GM23338 (cell line): ENCODE data around the gene MYOF. TPM values are rescaled to one million over a fixed set of nuclear protein-coding genes. Genes with fewer than 3 reads are reported as not detected.

Experiments used
- ATAC-seq: fragments of 200-7000 bp; cut with Tn5 transposase; 3 replicates; pipeline ENCODE4 v1.9.1; 2020
- DNase-seq: peaks from one replicate; pipeline ENCODE4 v3.0.0-alpha.2; 2015; ENCODE audit warnings: low spot score
- H2AFZ ChIP-seq: fragments of 200-600 bp; sonication (generic); 2 replicates; pipeline ENCODE4 v1.8.0; 2016; ENCODE audit warnings: antibody characterized with exemption, mild to moderate bottlenecking, moderate library complexity
- H3F3A ChIP-seq: fragments of 200-600 bp; sonication (generic); replicated peaks from 2 replicates; pipeline ENCODE4 v1.8.0; 2017; ENCODE audit warnings: antibody characterized with exemption, mixed run types, low read depth
- H3K27ac ChIP-seq: fragments of 200-600 bp; sonication (generic); 2 replicates; pipeline ENCODE4 v1.6.1; 2016; ENCODE audit warnings: low read depth
- H3K27me3 ChIP-seq: fragments of 200-600 bp; sonication (generic); 2 replicates; pipeline ENCODE4 v1.8.0; 2016; ENCODE audit warnings: mild to moderate bottlenecking, mixed run types, moderate library complexity; ENCODE audit not compliant: insufficient read depth
- H3K36me3 ChIP-seq: fragments of 200-600 bp; sonication (generic); 2 replicates; pipeline ENCODE4 v1.8.0; 2016; ENCODE audit warnings: mild to moderate bottlenecking; ENCODE audit not compliant: insufficient read depth
- H3K4me1 ChIP-seq: fragments of 200-600 bp; sonication (generic); 2 replicates; pipeline ENCODE4 v1.8.0; 2016; ENCODE audit warnings: mild to moderate bottlenecking, moderate library complexity; ENCODE audit not compliant: insufficient read depth
- H3K4me2 ChIP-seq: fragments of 200-600 bp; sonication (generic); 2 replicates; pipeline ENCODE4 v1.7.1; 2017; ENCODE audit warnings: mixed run types
- H3K4me3 ChIP-seq: fragments of 200-600 bp; sonication (generic); 2 replicates; pipeline ENCODE4 v1.6.1; 2016; ENCODE audit warnings: mixed run types
- H3K79me2 ChIP-seq: fragments of 200-600 bp; sonication (generic); replicated peaks from 2 replicates; pipeline ENCODE4 v1.8.0; 2017; ENCODE audit warnings: mild to moderate bottlenecking; ENCODE audit not compliant: insufficient read depth
- H3K9me2 ChIP-seq: fragments of 200-600 bp; sonication (generic); 2 replicates; pipeline ENCODE4 v1.8.0; 2017; ENCODE audit not compliant: insufficient read depth
- H4K20me1 ChIP-seq: fragments of 200-600 bp; sonication (generic); replicated peaks from 2 replicates; pipeline ENCODE4 v1.8.0; 2017; ENCODE audit warnings: mild to moderate bottlenecking; ENCODE audit not compliant: insufficient read depth
- H3K27ac Mint-ChIP-seq: 2 replicates; pipeline ENCODE4 v1.8.0; 2020; ENCODE audit warnings: inconsistent platforms, mild to moderate bottlenecking, moderate library complexity, mixed read lengths
- H3K27me3 Mint-ChIP-seq: 3 replicates; pipeline ENCODE4 v1.8.0; 2022; ENCODE audit warnings: low read depth, mild to moderate bottlenecking, moderate library complexity, mixed read lengths, inconsistent platforms; ENCODE audit not compliant: insufficient read depth, poor library complexity
- H3K36me3 Mint-ChIP-seq: 3 replicates; pipeline ENCODE4 v1.8.0; 2021; ENCODE audit warnings: low read depth, mild to moderate bottlenecking, inconsistent platforms, moderate library complexity, mixed read lengths
- H3K4me1 Mint-ChIP-seq: 3 replicates; pipeline ENCODE4 v1.8.0; 2020; ENCODE audit warnings: mild to moderate bottlenecking, inconsistent platforms, mixed read lengths
- H3K4me3 Mint-ChIP-seq: 3 replicates; pipeline ENCODE4 v1.8.0; 2021; ENCODE audit warnings: moderate library complexity, mild to moderate bottlenecking, inconsistent platforms, mixed read lengths
- H3K9me3 Mint-ChIP-seq: 3 replicates; pipeline ENCODE4 v1.8.0; 2020; ENCODE audit warnings: moderate library complexity, mild to moderate bottlenecking, inconsistent platforms, mixed read lengths
- CREB1 ChIP-seq: fragments of 250-450 bp; sonication (Bioruptor Pico); IDR thresholded peaks from 2 replicates; pipeline ENCODE4 v1.5.0; 2020; ENCODE audit warnings: low read depth, mild to moderate bottlenecking, moderate library complexity
- EZH2 ChIP-seq: fragments of 200-600 bp; sonication (generic); IDR thresholded peaks from one replicate; pipeline ENCODE4 v1.8.0; 2017; ENCODE audit warnings: antibody characterized with exemption, mild to moderate bottlenecking, low read depth; ENCODE audit not compliant: unreplicated experiment
- EZH2phosphoT487 ChIP-seq: fragments of 200-600 bp; sonication (generic); IDR thresholded peaks from one replicate; pipeline ENCODE4 v1.8.1; 2018; ENCODE audit warnings: antibody characterized with exemption; ENCODE audit not compliant: unreplicated experiment
- JUNB ChIP-seq: IDR thresholded peaks from one replicate; pipeline ENCODE4 v1.6.1; 2016; ENCODE audit warnings: antibody characterized with exemption; ENCODE audit not compliant: unreplicated experiment
- NANOG ChIP-seq: IDR thresholded peaks from 2 replicates; pipeline ENCODE4 v1.6.1; 2016; ENCODE audit warnings: antibody characterized with exemption, borderline replicate concordance
- POLR2AphosphoS5 ChIP-seq: IDR thresholded peaks from 2 replicates; pipeline ENCODE4 v1.6.1; 2016; ENCODE audit warnings: antibody characterized with exemption, low read depth
- STAT1 ChIP-seq: IDR thresholded peaks from one replicate; pipeline ENCODE4 v1.6.1; 2016; ENCODE audit warnings: antibody characterized with exemption; ENCODE audit not compliant: unreplicated experiment
- ZNF114 ChIP-seq: fragments of 250-450 bp; sonication (Bioruptor Pico); IDR thresholded peaks from 2 replicates; pipeline ENCODE4 v1.5.0; 2020; ENCODE audit warnings: mild to moderate bottlenecking, moderate library complexity
- ZNF331 ChIP-seq: fragments of 250-450 bp; sonication (Bioruptor Pico); IDR thresholded peaks from 2 replicates; pipeline ENCODE4 v1.5.0; 2020; ENCODE audit warnings: low read depth, mild to moderate bottlenecking, moderate library complexity
- polyA plus RNA-seq: library from polyadenylated mRNA; unstranded; fragments of >200 nt; fragmentation: Nextera tagmentation; extraction: Ambion mirVana; gene quantifications from 2 replicates; pipeline ENCODE4 v1.2.1, GENCODE V29; 2016
- total RNA-seq: library from RNA; depleted of rRNA; stranded (reverse); fragments of >200 nt; shearing (Covaris generic); gene quantifications from 2 replicates; pipeline ENCODE4 v1.2.3, GENCODE V29; 2014
- TF ChIP-seq, protein P1 (sequence below): fragments of 250-450 bp; sonication (Bioruptor Pico); IDR thresholded peaks from 2 replicates; pipeline ENCODE4 v1.5.0; 2020; ENCODE audit warnings: mild to moderate bottlenecking, moderate library complexity
- TF ChIP-seq, protein P2 (sequence below): IDR thresholded peaks from 2 replicates; pipeline ENCODE4 v1.6.1; 2016; ENCODE audit warnings: antibody characterized with exemption
- TF ChIP-seq, protein P3 (sequence below), 2 experiments: fragments of 200-600 bp in 1 of 2; sonication (generic) in 1 of 2; conservative IDR thresholded peaks; 2 replicates each; pipeline versions ENCODE4 v1.5.1 to v1.6.1; 2016 to 2017; ENCODE audit warnings: antibody characterized with exemption in 2 of 2, low read depth in 2 of 2, mild to moderate bottlenecking in 2 of 2, moderate library complexity in 1 of 2
- TF ChIP-seq, protein P4 (sequence below): IDR thresholded peaks from one replicate; pipeline ENCODE4 v1.6.1; 2018; ENCODE audit warnings: antibody characterized with exemption; ENCODE audit not compliant: unreplicated experiment

MYOF gene
- total and polyA plus RNA-seq, 2 experiments from 2014 or later: 0.82 to 1.4 TPM

DNA sequence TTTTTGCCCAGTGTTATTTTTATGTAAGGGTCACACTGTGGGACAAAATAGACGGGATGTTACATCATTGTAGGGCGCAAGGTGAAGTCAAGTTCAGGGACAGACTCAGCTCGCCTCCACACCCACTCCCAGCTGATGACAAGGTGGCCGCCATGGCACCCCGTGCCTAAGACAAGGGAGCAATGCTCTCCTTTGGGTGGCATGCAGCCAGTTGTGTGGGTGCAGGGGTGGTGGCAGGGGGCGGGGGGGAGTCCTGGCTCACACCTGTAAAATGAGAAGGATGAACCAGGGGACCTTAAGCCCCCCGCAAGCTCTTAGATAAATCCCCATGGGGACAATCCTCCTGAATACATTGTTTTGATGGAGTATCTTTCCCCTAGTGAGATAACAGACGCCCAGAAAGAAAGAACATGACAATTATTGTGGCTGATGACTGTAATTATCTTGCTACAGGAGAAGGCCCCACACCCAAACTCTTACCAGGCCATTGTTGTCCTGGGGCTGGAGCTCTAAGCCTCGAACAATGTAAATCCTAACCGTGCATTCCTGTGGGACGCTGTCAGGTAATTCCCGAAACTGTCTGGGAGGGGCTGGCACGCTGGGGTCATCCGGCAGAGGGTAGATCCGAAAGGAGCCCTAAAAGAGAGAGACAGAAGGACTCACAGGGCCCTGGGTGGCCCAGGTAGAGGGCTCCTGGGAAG is 148.7 kb downstream of the MYOF start:
- ATAC-seq: peak; percentile 89
- no peak overlapping the region for H2AFZ ChIP-seq
- no peaks in the 10 kb centered on the region for H3K79me2 ChIP-seq
- H3K4me1 ChIP-seq: peaks cover 15% of the 10 kb centered on the region
- 0 out of 2 replicates have a peak overlapping the region, but pooled peaks have one; percentile 26 for H3K4me2 ChIP-seq
- Mint-ChIP-seq H3K36me3 (no peaks in the 10 kb centered on the region), H3K4me1 (peaks cover 10% of the 10 kb centered on the region), H3K9me3 (no peaks in the 10 kb centered on the region), H3K27me3 (peaks cover 3% of the 10 kb centered on the region), H3K4me3 (no peak overlapping the region), H3K27ac (no peak overlapping the region)
- no peaks in the 10 kb centered on the region for H4K20me1 ChIP-seq
- H3K36me3 ChIP-seq: no peaks in the 10 kb centered on the region
- 0 out of 2 replicates have a peak, but pooled peaks cover 4% of the 10 kb centered on the region for H3F3A ChIP-seq
- H3K27ac ChIP-seq: peak overlapping the region; percentile 74
- H3K9me2 ChIP-seq: 0 out of 2 replicates have a peak, but pooled peaks cover 3% of the 10 kb centered on the region
- peak; percentile 60 for DNase-seq
- H3K27me3 ChIP-seq: no peaks in the 10 kb centered on the region
- H3K4me3 ChIP-seq: no peak overlapping the region
- TF ChIP-seq, protein P1, sequence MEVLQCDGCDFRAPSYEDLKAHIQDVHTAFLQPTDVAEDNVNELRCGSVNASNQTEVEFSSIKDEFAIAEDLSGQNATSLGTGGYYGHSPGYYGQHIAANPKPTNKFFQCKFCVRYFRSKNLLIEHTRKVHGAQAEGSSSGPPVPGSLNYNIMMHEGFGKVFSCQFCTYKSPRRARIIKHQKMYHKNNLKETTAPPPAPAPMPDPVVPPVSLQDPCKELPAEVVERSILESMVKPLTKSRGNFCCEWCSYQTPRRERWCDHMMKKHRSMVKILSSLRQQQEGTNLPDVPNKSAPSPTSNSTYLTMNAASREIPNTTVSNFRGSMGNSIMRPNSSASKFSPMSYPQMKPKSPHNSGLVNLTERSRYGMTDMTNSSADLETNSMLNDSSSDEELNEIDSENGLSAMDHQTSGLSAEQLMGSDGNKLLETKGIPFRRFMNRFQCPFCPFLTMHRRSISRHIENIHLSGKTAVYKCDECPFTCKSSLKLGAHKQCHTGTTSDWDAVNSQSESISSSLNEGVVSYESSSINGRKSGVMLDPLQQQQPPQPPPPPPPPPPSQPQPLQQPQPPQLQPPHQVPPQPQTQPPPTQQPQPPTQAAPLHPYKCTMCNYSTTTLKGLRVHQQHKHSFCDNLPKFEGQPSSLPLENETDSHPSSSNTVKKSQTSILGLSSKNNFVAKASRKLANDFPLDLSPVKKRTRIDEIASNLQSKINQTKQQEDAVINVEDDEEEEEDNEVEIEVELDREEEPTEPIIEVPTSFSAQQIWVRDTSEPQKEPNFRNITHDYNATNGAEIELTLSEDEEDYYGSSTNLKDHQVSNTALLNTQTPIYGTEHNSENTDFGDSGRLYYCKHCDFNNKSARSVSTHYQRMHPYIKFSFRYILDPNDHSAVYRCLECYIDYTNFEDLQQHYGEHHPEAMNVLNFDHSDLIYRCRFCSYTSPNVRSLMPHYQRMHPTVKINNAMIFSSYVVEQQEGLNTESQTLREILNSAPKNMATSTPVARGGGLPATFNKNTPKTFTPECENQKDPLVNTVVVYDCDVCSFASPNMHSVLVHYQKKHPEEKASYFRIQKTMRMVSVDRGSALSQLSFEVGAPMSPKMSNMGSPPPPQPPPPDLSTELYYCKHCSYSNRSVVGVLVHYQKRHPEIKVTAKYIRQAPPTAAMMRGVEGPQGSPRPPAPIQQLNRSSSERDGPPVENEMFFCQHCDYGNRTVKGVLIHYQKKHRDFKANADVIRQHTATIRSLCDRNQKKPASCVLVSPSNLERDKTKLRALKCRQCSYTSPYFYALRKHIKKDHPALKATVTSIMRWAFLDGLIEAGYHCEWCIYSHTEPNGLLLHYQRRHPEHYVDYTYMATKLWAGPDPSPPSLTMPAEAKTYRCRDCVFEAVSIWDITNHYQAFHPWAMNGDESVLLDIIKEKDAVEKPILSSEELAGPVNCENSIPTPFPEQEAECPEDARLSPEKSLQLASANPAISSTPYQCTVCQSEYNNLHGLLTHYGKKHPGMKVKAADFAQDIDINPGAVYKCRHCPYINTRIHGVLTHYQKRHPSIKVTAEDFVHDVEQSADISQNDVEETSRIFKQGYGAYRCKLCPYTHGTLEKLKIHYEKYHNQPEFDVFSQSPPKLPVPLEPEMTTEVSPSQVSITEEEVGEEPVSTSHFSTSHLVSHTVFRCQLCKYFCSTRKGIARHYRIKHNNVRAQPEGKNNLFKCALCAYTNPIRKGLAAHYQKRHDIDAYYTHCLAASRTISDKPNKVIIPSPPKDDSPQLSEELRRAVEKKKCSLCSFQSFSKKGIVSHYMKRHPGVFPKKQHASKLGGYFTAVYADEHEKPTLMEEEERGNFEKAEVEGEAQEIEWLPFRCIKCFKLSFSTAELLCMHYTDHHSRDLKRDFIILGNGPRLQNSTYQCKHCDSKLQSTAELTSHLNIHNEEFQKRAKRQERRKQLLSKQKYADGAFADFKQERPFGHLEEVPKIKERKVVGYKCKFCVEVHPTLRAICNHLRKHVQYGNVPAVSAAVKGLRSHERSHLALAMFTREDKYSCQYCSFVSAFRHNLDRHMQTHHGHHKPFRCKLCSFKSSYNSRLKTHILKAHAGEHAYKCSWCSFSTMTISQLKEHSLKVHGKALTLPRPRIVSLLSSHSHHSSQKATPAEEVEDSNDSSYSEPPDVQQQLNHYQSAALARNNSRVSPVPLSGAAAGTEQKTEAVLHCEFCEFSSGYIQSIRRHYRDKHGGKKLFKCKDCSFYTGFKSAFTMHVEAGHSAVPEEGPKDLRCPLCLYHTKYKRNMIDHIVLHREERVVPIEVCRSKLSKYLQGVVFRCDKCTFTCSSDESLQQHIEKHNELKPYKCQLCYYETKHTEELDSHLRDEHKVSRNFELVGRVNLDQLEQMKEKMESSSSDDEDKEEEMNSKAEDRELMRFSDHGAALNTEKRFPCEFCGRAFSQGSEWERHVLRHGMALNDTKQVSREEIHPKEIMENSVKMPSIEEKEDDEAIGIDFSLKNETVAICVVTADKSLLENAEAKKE (CRISPR knock-in tag): no peak
- TF ChIP-seq NANOG (no peak), ZNF331 (CRISPR knock-in tag) (no peak), JUNB (no peak), POLR2AphosphoS5 (no peak), ZNF114 (CRISPR knock-in tag) (no peak), EZH2phosphoT487 (no peak), STAT1 (no peak), EZH2 (no peak), CREB1 (no peak)
- TF ChIP-seq, protein P2, sequence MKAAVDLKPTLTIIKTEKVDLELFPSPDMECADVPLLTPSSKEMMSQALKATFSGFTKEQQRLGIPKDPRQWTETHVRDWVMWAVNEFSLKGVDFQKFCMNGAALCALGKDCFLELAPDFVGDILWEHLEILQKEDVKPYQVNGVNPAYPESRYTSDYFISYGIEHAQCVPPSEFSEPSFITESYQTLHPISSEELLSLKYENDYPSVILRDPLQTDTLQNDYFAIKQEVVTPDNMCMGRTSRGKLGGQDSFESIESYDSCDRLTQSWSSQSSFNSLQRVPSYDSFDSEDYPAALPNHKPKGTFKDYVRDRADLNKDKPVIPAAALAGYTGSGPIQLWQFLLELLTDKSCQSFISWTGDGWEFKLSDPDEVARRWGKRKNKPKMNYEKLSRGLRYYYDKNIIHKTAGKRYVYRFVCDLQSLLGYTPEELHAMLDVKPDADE: no peak
- TF ChIP-seq, protein P3, sequence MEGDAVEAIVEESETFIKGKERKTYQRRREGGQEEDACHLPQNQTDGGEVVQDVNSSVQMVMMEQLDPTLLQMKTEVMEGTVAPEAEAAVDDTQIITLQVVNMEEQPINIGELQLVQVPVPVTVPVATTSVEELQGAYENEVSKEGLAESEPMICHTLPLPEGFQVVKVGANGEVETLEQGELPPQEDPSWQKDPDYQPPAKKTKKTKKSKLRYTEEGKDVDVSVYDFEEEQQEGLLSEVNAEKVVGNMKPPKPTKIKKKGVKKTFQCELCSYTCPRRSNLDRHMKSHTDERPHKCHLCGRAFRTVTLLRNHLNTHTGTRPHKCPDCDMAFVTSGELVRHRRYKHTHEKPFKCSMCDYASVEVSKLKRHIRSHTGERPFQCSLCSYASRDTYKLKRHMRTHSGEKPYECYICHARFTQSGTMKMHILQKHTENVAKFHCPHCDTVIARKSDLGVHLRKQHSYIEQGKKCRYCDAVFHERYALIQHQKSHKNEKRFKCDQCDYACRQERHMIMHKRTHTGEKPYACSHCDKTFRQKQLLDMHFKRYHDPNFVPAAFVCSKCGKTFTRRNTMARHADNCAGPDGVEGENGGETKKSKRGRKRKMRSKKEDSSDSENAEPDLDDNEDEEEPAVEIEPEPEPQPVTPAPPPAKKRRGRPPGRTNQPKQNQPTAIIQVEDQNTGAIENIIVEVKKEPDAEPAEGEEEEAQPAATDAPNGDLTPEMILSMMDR (conservative IDR thresholded peaks at IDR 0.05; ENCODE audit: low read depth in 2 of 2): no peak
- TF ChIP-seq, protein P4, sequence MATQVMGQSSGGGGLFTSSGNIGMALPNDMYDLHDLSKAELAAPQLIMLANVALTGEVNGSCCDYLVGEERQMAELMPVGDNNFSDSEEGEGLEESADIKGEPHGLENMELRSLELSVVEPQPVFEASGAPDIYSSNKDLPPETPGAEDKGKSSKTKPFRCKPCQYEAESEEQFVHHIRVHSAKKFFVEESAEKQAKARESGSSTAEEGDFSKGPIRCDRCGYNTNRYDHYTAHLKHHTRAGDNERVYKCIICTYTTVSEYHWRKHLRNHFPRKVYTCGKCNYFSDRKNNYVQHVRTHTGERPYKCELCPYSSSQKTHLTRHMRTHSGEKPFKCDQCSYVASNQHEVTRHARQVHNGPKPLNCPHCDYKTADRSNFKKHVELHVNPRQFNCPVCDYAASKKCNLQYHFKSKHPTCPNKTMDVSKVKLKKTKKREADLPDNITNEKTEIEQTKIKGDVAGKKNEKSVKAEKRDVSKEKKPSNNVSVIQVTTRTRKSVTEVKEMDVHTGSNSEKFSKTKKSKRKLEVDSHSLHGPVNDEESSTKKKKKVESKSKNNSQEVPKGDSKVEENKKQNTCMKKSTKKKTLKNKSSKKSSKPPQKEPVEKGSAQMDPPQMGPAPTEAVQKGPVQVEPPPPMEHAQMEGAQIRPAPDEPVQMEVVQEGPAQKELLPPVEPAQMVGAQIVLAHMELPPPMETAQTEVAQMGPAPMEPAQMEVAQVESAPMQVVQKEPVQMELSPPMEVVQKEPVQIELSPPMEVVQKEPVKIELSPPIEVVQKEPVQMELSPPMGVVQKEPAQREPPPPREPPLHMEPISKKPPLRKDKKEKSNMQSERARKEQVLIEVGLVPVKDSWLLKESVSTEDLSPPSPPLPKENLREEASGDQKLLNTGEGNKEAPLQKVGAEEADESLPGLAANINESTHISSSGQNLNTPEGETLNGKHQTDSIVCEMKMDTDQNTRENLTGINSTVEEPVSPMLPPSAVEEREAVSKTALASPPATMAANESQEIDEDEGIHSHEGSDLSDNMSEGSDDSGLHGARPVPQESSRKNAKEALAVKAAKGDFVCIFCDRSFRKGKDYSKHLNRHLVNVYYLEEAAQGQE: no peak
